EH (cell line): ENCODE data around the gene DRAP1.

ENCODE experiments used
- DNase-seq: peaks from one replicate; pipeline ENCODE4 v3.0.0-alpha.2; 2015; ENCODE audit warnings: low read depth

DRAP1 gene, protein sequence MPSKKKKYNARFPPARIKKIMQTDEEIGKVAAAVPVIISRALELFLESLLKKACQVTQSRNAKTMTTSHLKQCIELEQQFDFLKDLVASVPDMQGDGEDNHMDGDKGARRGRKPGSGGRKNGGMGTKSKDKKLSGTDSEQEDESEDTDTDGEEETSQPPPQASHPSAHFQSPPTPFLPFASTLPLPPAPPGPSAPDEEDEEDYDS

DNA sequence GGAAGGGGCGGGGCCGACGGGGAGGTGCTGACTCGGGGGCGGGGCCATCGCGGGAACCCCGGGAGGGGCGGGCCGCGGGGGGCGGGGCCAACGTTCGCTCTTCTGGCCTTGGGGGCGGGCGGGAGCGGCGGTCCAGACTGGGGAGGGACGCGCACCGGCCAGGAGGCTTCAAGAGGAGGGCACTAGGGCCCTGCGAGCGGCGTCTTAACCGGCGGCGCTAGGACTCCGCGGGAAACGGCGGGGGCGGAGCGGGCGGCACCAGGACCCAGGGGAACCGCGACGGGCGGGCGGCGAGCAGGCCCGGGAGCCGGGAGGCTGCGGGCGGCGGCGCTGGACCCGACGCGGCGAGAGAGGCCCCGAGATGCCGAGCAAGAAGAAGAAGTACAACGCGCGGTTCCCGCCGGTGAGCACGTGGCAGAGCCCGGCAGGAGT, at the start of gene DRAP1:
Gene DRAP1 (plus strand): TSS at position 286 of the 432 bp plus-strand sequence. CDS start 76 bp downstream, at position 362.
- DNase-seq: peak; percentile 99

DNA sequence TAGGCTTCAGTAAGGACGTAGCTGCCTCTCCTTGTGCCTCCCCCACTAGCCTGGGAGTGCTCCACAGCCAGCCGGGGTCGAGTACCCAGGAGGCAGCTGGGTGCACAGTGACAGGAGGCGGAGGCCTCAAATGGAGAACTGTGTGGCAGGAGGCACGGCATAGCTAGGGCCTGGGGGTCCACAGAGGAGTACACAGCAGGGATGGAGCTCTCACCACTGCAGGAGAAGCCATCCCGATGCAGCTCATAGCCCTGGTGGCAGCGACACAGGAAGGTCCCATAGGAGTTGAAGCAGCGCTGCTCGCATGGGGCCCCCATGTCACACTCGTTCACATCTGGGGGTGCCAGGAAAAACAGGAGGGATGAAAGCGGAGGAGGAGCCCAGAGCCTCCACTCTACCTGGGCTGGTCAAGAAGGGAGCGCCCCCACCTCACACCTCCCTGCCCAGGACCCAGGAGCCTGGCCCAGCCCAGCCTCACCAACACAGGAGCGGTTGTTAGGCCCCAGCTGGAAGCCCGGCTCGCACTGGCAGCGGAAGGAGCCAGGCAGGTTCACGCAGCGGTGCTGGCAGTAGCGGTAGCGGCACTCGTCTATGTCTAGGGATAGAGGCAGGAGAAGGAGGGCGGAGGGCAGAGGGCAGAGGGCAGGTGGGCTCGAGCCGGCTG, 49.5 kb upstream of the DRAP1 start:
- no peak for DNase-seq

DNA sequence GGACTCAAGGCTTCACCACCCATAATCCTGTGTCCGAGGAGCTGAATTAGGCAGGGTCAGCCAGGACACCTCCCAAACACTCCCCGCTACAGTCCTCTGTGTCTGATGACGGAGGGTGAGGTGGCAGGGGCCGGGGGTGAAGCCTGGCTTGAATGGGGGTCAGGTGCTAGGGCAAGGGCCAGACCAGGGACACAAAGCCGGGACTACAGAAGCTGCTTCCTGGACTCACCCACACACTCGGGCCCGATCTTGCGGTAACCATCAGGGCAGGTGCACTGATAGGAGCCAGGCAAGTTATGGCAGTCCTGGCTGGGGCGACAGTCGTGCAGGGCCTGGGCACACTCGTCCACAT, 48.9 kb upstream of the DRAP1 start:
- DNase-seq: no peak

DNA sequence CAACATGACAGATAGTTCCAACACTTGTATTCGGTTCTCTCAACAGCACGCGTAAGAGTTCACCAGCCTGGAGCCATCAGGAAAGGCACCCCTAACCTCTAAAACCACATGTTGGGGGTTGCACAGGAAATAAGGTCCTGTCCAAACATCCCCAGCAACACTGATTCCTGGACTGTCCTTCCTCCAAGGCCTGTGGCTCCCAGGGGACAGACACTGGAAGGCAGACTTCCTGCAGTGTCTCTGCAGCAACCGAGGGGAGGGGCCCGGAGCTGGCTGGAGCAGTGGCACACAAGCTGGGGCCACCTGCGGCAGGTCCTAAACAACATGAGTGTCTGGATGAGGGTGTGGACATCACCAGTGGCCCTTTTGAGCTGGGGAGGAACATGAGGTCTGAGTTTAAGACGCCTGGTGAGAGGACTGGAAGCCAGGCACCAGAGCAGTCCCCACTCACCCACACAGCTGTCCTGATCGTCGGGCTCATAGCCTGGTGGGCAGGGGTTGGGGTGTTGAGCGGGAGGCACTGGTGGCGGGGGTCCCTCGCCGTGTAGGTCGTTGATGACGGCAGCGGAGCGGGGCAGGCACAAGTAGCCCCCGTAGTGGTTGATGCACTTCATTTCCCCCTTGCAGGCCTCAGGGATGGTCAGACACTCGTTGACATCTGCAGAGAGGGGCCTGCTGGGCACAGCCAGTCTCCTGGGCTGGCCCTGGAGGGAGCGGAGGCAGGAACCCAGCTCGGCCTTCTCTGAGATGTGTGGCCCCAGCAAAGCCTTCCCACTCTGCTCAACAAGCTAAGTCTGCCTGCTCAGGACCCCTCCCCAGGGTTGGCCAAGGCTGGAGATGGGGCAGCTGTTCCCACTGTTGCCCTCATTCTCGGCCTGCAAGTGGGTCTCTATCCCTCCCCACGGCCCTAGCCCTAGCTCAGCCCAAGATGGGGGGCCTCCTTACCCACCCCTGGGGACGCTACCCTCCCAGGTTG, 48.2 kb upstream of the DRAP1 start:
- peak; percentile 41 for DNase-seq

DNA sequence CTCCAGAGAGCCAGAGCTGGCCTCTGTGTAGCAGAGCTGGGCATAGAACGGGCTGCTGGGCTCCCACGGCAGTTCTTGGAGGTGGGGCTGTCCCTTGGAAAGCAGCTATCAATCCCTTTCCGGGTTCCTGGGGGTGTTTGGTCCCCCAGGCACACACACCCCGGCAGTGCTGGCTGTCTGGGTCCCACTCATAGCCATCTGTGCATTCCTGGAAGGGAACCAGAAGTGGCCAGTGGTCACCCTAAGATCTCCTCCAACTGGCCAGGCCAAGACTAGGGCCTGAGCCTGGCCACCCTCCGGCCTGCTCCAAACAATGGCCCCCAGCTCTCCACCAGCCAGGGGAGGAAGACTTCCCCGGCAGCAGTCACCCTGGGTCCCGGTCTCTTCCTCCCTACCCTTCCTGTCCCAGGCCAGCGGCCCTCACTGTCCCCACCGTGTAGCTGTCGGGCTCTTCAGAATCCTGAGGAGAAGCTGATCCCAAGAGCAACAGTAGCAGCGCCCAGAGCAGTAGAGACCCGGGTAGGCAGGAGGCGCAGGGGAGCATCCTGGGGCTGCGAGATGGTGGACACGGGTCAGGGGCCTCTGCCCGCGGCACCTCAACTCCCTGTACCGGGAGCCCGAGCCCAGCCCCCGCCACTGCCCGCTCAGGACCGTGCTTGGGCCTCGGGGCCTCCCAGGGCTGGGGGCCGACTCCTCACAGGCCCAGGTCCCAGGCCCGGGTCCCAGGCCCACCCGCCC, 47.2 kb upstream of the DRAP1 start:
- DNase-seq: peak; percentile 60

DNA sequence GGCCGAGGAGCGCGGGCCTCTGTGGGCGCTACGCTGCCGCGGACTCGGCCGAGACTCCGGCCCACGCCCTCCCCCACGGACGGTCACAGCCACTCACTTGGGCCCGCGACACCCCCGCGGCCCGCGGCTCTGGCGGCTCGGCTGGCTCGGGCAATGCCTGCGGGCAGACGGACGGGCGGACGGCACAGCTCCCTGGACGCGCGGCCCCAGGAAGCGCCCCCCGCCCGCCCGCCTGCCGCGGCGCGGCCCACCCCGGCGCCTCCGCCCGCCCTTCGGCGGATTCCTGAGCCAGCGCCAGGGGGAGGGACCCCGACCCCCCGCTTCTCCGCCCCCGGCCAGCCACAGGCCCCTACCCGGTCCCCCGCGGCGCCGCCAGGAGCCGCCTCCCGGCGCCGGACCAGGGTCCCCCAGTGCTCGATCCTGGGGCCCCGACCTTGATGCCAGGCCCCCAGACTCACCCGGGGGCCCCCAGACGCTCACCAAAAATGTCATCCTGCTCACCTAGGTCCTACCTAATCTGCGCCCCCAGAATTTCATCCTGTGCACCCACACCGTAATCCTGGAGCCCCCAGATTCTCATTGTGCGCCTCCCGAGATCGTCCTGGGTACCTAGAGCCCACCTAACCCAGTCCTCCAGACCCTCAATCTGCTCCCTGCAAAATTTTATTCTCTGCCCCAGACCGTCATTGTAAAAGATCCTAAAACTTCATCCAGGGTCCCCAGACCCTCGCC, 46.5 kb upstream of the DRAP1 start, which contains the start of gene EFEMP2:
Gene EFEMP2 (minus strand): TSS at position 215 of the 732 bp plus-strand sequence. CDS start 446 bp downstream, outside the sequence.
- DNase-seq: peak; percentile 75

DNA sequence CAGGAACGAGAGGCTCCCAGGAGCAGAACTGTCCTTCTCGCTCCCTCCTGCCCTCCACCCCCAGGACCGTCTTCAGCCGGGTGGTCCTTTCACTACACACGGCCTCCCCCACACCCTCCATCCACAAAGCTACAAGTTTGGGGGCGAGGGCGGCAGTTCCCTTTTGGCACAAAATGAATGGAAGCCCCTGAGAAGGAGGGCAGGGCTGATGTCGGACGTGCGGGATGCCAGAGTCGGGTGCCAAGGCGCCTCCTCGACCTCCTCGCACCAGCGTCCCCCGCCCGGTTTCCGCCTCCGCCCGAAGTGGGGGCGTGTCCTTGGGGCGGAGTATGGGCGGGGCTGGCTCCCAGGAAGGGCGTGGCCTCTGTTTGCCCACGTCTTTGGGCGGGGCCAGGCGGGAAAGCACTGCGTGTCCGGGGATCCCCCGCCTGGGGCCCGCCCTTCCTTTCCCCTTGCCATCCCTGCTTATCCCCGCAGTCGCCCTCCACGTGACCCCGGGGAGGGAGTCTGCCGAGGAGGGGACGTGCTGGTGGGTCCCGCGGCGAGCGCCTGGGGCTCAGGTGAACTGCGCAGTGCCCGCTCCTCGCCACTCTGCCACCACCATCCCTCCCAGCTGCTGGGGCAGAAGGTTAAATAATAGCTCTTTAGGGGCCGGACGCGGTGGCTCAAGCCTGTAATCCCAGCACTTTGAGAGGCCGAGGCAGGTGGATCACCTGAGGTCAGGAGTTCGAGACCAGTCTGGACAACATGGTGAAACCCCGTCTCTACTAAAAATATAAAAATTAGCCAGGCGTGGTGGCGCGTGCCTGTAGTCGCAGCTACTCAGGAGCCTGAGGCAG, 45.7 kb upstream of the DRAP1 start:
- peak; percentile 93 for DNase-seq

DNA sequence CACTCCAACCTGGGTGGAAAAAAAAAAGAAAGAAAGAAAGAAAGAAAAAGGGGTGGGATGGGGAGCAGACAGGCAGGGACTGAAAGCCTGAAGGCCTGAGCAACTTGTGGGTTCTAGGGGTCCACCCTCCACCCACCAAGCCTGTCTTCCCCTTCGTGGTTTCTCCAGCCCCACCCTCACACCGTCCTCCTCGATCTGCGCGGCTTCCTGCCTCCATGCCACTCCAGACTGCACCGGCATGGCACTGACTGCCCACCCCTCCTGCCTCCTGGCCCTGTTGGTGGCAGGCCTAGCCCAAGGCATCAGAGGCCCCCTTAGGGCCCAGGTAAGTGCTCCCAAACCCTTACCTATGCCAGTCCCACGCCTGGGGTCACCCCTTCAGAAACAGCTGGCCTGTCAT, 39.6 kb upstream of the DRAP1 start, which contains the start of gene CTSW:
Gene CTSW (plus strand): TSS at position 221 of the 400 bp plus-strand sequence. CDS start 18 bp downstream, at position 239.
- DNase-seq: no peak

DNA sequence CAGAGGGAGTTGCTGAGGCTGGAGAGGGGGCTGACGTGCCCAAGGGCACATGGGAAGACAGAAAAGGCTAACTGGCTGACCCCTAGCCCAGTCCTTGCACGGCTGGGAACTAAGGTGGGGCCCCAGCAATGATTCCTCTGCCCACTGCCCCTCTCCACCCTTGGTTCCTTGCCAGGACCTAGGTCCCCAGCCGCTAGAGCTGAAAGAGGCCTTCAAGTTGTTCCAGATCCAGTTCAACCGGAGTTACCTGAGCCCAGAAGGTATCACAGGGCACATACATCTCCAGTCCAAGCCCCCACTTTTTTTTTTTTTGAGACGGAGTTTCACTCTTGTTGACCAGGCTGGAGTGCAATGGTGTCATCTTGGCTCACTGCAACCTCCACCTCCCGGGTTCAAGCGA, 39.2 kb upstream of the DRAP1 start:
- DNase-seq: no peak

DNA sequence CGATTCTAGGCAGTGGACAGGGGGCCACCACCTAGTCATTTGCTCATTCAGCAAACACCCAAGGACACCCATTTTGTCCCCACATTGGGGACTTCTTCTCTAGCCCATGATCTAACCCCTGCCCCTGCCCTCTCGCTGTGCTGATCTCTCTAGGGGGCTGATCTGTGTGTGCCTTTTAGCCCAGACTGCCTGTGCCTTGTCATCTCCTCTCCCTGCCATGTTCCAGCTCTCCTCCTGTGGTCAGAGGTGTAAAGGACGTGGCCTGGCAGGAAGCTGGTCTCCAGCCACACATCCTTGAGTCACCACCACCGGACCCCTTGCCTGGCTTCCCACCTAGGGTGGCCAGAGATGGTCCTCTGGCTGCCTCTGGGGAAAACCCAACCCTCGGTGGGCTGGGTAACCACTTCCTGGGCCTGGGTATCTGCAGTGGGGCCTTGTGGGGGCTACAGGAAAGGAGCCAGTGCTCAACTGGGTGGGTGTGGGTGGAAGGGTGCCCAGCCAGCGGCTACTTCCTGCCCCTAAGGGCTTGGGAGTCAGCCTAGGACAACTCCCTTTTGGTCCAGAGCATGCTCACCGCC, 38.3 kb upstream of the DRAP1 start:
- peak; percentile 41 for DNase-seq

DNA sequence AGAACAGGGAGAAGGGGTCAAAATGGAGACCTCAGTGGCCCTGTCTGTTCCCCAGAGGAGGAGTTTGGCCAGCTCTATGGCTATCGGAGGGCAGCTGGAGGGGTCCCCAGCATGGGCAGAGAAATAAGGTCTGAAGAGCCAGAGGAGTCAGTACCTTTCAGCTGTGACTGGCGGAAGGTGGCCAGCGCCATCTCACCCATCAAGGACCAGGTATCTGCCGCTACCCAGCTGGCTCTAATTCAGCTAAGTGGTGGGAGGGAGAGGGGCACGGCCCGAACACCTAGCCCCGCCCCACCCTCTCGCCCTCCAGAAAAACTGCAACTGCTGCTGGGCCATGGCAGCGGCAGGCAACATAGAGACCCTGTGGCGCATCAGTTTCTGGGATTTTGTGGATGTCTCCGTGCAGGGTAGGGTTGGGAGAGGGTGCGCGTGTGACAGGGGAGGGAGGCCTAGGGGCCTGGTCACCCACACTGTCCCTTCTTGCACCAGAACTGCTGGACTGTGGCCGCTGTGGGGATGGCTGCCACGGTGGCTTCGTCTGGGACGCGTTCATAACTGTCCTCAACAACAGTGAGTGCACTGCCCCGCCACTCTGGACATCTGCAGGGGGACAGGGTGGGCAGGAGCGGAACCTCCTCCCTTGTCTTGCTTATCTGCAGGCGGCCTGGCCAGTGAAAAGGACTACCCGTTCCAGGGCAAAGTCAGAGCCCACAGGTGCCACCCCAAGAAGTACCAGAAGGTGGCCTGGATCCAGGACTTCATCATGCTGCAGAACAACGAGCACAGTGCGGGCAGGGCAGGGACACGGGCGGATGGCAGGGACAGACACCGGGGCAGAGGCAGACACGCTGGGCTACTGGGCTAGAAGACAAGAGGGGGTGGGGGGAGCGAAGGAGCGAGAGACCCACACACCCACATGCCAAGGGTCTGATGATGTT, 36.8 kb upstream of the DRAP1 start:
- no peak for DNase-seq

DNA sequence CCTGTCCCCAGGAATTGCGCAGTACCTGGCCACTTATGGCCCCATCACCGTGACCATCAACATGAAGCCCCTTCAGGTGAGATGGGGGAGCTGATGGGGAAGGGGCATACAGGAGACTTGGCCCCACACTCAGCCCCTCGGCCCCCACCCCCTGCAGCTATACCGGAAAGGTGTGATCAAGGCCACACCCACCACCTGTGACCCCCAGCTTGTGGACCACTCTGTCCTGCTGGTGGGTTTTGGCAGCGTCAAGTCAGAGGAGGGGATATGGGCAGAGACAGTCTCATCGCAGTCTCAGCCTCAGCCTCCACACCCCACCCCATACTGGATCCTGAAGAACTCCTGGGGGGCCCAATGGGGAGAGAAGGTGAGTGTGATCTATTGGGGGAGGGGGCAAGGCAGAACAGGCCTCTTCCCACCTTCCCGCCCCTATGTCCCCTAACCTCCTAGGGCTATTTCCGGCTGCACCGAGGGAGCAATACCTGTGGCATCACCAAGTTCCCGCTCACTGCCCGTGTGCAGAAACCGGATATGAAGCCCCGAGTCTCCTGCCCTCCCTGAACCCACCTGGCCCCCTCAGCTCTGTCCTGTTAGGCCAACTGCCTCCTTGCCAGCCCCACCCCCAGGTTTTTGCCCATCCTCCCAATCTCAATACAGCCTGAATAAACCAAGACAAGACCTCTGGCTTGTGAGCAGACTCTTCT, 36.0 kb upstream of the DRAP1 start:
- no peak for DNase-seq

DNA sequence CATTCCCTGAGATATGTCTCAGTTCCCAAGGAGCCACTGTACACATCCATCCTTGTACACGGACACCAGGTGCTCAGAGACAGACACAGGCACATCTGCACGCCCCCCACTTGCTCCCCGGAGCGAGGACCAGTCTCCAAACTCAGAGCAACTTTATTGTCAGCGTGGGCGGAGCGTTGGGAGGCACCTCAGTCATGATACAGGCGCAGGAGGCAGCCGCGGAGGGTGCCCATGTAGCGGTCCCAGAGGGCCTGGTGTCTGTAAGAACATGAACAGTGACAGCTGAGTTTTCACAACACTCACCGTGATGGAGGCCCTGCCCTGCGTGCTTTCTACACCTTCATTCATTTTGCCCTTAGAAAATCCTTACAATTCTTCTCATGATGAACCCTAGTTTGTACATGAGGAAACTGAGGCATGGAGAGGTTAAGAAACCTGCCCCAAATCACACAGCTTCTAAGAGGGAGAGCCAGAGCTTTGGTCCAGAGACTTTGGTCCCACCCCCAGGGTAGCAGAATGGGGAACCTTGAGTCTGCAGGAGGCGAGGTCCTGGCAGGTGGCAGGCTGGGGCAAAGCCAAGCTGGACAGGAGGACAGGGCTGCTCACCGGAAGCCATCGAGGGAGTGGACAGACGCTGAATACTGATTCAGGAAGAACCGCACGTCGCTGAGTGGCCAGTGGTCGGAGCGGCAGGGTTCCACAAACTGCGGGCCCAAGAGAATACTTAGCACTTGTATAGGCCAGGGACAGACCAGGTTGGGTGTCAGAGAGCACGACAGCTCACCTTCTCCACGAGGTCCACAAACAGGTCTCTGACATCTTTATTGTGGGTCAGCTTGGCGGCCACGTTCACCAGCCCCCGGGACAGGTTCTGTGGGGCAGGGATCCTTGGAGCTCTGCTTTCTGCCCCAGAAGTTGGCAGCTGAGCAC, 35.2 kb upstream of the DRAP1 start:
- no peak for DNase-seq

DNA sequence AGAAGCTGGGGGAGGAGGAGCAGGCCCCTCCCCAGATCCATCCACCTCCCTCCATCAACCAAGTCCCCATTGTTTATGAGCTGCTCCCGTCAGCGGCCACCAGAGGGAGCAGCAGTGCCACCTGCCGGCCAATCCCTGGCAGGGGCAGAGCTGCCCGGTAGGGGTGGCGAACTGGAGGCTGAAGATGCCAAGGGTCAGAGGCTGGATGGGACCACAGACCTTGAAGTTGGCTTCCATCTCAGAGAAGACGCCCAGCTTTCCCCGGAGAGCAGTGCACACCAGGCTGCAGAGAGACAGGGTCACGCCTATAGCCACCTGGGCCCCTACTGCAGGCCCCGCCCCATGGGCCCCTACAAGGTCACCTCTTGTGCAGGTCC, 34.5 kb upstream of the DRAP1 start:
- peak; percentile 75 for DNase-seq

DNA sequence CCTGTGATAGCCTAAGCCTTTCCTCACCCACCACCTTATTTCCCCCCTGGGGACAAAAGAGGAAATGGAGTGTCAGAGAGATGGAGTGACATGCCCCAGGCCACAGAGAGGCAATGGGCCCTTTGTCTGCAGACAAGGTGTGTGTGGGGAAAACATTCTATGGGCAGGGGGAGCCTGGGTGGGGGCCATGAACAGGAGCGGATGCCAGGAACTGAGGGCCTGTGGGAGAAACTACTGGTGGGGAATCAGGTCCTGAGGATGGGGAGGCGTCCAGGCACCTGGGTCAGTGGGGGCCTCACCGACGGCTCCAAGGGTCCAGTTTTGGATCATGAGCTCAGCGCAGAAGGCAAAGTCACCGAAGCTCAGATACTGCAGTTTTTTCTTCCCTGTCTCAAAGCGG, 34.0 kb upstream of the DRAP1 start:
- no peak for DNase-seq

DNA sequence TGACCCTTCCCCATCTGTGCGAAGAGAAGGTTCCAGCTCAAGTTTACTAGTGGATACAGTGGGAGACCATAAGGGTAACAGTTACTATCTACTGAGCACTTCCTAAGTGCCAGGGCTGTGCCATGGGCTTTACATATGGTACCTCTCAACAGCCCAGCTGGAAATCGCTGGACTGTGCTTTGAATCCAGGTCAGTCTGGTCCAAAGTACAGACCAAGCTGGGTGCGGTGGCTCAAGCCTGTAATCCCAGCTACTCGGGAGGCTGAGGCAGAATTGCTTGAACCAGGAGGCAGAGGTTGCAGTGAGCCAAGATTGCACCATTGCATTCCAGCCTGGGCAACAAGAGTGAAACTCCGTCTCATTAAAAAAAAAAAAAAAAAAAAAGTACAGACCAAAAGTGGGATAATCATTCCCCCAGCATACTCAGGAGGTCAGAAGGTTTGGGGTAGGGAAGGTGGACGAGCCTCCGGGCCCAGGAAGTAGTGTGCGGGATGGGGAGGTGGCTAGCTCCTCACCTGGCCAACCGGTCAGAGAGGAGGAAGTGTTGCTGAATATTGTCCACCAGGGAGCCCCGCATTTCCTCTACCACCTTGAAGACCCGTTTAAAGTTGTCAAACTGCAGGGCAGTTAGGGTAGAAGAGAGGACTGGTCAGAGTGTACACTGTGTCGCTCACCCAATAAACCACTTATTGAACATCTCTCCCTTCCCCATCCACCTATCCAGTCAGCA, 33.3 kb upstream of the DRAP1 start:
- DNase-seq: no peak
